HL-60/S4 treated with phorbol 12-myristate 13-acetate at 8.2 ng/mL for 4 days and 3 days (cell line): ENCODE data around the gene GALNS.
"Not testable (repeated sequence)": the region's sequence is repeated elsewhere in the genome, so short reads cannot be mapped to it uniquely, and the experiment has no call there.

ENCODE experiments used
- in situ Hi-C: fragments of 300-500 bp; cut with MboI; formaldehyde crosslinking; loops from 2 replicates; pipeline ENCODE4 v1.15.0; 2022; ENCODE audit warnings: low sequenced_read_pairs

GALNS gene, protein sequence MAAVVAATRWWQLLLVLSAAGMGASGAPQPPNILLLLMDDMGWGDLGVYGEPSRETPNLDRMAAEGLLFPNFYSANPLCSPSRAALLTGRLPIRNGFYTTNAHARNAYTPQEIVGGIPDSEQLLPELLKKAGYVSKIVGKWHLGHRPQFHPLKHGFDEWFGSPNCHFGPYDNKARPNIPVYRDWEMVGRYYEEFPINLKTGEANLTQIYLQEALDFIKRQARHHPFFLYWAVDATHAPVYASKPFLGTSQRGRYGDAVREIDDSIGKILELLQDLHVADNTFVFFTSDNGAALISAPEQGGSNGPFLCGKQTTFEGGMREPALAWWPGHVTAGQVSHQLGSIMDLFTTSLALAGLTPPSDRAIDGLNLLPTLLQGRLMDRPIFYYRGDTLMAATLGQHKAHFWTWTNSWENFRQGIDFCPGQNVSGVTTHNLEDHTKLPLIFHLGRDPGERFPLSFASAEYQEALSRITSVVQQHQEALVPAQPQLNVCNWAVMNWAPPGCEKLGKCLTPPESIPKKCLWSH

DNA sequence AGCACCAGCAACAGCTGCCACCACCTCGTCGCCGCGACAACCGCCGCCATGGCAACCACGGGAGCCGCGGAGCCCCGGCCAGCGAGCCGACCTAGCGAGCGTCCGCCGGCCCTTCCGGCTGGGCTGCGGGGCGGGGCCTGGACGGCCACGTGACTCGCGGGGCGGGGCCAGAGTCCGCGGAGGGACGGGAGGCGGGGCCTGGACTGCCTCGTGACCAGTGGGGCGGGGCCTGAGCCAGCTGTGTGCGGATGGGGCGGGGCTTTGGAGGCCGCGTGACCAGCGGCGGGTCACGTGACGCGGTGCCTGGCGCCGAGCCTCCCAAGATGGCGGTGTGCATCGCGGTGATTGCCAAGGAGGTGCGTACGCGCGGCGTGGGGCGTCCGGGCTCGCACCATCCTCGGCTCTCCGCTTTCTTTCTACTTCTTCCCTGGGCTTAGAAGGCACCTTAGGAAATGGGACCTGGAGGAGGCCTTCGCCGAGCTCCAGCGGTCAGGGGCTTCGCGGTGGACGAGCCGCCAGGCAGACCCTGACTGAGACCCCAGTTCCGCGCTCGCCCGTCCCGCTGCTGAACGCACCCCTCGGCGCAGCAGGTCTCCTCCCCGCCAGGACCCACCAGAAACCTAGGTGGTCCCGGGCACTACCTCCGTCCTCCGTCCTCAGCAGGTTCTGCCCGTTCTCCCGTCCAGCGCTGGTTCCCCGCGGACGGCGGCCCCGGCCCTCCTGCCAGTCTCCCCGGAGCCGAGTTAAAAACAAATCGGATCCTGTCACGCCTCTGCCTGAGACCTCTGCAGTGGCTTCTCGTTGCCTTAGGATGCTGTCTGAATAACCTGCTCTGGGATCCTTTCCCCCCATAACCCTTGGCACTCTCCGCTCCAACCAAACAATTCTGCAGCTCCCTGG lies at the start of gene GALNS, which contains the start of gene TRAPPC2L:
Gene GALNS (minus strand): TSS at position 120 of the 900 bp plus-strand sequence. CDS start 70 bp downstream, at position 50.
Gene TRAPPC2L (plus strand): TSS at position 300 of the 900 bp plus-strand sequence. CDS start 24 bp downstream, at position 324.
- in situ Hi-C loops = no loop called here

DNA sequence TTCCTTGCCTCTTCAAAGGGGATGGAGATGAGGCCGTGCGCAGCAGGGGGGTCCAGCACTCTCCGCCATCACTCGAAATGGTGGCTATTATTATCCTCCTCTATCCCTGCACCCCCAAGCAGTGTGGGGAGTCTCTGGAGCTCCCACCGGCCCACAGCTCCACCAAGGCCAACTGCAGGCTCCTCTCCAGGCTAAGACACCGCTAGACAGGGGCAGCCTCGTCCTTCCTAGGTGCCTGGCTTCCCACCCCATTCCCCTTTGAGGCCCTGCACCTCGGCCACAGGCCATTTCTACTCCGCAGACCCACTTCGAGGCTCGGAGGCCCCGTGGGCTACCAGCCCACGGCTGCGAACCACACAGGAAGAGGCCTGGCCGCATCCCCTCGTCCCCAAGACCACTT lies 49.3 kb upstream of the GALNS start:
- in situ Hi-C loops = no loop called here

DNA sequence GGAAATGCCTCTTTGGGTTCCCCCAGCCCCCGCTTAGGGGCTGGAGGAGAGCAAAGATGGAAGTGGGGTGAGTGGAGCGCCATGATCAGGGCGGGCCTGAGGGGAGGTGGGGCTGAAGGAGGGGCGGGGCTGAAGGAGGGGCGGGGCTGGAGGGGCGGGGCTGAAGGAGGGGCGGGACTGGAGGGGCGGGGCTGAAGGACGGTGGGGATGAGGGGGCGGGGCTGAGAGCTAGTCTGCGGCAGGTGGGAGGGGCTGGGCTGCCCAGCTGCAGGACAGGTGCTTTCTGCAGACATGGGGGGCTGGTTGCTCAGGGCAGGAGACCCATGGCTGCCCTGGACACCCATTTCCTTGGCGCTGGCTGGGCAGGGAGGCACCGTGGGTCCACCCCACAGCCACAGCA lies 48.8 kb upstream of the GALNS start:
- in situ Hi-C loops = no loop called here

DNA sequence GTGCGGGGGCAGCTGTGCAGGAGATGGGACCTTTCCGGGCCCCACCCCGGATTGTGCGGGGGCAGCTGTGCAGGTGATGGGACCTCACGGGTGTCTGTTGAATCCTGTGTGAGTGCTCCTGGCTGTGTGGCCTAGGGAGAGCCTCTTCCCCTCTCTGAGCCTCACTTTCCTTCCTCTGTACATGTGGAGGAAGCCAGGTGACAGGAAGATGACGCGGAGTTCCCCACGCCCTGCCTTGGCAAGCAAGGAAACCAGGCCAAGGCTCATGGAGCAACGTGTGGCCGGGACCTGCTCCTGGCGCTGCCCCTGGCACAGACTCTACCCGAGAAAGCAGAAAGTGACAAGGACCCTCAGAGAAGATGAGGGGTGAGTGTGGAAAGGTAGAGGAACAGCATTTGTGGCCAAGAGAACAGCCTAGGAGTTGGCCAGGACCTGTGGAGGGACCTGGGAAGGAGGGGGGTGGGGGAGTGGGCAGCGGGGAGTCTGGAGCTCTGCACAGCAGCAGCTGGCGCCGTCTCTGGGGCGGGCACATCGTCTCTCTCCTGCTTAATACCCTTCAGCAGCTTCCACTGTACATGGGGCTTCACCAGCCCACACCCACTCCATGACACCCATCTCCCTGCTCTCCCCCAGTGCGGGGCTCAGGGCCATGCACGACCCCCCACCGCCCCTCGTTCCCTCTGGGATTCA lies 48.1 kb upstream of the GALNS start:
- in situ Hi-C loops = no loop called here

DNA sequence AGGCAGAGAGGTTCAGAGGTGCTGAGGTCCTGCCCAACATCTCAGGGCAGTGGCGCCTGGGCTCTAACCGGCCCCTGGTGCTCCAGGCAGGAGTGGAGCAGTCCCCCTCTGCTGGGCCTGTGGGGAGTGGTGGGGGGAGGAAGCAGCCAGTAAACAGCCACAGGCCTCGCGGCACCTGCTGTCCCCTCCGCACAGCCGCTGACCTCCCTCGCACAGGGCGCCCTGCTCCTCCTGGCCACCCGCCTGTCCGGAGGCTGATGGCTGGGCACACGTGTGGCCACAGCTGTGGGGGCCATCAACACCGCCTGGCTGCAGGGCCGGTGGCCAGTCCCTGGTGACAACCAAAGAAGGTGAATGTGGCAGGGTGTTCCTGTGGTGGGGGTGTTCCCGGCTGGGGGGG lies 46.5 kb upstream of the GALNS start:
- in situ Hi-C loops = no loop called here

DNA sequence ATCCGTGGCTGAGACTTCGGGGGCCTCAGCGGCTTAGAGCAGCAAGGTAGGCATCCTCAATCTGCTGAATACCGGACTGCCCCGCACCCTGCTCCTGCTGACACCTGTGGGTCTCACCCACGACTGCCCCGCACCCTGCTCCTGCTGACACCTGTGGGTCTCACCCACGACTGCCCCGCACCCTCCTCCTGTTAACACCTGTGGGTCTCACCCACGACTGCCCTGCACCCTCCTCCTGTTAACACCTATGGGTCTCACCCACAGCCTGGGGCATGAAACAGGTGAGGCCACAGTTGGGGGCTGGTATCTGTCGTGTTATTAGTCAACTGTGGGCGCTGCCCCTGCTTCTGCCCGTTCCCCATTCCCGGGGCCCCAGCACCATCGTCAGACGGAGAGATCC lies 46.0 kb upstream of the GALNS start:
- in situ Hi-C loops = no loop called here

DNA sequence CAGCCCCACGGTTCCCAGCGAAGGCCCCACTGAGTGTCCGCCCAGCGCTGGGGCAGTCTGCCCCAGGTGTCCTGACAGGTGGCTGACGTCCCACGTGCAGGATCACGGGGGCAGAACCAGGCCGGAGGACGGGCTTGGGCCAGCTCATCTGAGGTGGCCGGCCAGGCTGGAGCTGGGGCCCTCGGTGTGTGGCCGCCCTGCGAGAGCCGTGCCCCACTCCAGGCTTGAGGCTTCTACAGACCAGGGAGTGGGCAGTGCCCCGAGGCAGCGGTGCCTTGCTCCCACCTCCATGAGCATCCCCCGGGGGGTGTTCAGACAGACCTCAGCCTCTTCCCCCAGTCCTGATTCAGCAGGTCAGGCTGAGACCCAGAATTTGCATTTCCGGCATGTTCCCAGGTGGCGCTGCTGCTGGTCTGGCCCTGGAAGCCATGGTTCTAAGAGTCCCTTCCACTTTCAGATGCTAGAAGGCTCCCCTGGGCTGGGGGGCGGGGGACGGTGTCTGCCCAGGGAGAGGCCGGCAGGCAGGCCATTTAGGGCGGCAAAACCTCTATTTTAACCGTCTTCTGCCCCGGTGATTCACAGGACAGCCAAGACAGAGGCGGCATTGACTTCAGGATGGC lies 45.1 kb upstream of the GALNS start:
- in situ Hi-C loops = no loop called here

DNA sequence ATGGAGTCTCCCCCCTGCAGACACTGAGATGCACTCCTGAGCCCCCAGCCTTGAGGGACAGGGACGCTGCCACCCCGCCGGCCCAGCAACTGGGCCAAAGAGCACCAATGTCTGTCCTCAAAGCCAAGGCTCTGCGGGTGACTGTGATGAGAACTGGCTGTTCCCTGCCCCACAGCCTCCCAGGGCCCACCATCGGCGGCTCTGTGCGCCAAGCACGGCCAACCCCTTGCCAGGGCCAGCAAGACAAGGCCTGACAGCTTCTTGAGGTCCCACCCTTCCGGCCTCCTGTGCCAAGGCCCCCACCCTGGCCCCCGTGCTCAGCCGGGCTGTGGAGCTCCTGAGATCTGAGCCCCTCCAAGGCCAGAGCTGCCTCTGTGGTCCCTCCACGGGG lies 43.9 kb upstream of the GALNS start:
- in situ Hi-C loops = no loop called here

DNA sequence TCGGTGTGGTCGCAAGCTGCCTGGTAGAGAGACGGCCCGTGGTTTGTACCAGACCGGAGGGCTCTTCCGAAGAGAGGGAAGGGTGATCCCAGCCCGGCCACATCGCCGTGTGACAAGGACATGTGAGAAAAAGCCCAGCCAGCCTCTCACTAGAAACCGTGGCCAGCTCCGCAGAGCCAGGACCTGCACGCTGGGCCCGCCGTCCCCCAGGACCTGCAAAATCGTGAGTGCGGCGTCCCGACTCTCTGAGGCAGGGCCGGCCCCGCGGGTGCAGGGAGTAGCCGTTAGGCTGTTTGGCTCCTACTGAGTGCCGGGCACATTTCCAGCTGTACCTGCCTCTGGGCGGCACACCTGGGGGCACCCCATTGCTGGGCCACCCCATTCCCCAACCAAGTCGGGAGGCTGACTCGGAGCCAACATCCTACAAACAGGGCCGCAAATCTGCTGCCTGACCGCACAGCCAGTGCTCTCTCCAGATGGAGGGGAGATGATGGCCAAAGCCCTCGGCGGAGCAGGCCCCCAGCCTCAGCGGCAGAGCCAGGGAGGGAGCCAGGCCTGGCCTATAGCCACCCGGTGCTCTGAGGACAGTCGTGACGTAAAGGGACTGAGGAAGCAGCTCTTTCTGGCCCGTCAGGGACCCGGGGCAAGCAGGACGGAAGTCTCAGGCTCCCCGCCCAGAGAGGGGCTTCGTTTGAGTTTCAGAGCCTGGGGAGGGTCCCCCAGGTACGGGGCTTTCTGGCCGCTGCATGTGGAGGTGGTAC lies 43.3 kb upstream of the GALNS start:
- in situ Hi-C loops = no loop called here

DNA sequence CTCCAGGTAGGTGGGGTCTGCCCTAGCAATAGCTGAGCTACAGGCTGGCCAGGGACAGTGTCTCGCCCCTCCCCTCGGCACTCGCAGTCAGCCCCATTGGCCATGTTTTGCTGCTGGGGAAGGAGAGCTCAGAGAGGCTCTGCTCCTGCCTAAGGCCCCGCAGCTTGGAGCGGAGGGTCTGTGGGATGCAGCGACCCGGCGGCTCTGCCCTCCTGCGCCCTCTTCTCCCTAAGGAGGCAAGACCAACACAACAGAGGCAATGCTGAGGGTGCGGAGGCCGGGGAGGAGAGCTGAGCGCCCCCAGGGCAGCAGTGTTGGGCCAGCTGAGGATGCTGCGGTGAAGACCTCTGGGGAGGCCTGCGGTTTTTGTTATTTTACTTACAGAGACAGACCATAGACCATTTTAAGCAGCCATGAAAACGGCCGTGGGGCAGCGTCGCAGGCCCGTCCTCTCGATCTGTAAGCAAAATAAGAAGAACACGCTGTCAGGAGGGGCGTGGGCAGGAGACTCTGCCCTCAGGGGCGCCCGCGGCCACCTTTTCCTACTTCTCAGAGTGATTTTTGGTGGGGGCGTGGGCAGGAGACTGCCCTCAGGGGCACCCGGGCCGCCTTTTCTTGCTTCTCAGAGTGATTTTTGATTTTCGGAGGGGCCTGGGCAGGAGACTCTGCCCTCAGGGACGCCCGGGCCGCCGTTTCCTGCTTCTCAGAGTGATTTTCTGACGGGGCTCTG lies 41.1 kb upstream of the GALNS start:
- in situ Hi-C loops = no loop called here

DNA sequence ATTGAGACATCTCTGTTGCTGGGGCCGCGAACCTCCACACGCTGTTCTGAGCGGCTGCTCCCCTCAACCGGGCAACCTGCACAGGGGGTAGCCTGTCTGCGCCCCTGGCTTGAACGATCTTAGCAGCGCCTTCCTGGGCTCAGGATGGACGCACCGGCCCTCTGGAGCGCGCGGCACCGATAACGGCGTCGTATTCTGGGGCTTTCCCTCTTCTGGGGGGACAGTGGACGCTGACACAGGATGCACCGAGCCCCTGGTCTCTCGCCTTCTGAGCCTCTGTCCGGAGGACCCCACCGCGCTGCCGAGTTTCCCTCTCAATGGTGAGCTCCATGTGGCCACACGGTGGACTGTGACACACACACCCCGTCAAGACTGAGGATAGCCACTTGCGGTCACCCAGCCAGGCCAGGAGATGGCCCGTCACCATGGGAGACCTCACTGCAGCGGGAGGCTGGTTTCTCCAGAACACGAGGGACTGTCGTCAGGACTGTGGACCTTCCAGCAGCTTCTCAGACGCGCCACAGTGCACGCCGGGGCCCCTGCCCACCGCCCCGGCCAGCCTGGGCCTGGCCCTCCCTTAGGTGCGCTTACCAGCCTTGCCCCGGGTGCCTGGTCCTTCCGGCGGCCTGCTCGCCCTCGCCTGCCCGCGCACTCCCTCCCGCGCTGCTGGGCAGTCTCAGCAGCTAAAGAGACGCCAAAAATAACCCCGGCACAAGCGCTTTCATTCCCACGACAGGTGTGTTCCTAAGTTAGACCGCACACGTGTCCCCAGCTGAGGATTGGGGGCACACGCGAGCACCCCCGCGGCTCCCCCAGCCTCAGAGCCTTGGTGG lies 39.7 kb upstream of the GALNS start:
- in situ Hi-C loops = no loop called here

DNA sequence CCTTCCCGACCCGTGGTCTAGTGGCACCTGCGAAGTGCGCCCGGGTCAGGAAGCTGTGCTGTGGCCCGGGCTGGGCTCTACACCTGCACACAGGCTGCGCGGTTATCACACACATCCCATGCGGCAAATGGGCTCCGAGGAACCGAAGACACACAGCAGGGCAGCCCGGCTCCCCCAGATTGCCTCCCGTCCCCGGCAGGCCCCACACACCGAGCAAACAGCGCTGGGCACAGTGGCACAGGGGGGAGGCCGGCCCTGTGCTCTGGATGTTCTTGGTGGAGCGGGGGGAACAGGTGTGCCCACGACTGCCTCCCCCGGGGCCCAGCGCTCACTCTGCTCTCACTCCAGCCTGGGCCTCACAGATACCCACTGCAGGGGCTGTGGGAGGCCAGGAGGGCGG lies 38.6 kb upstream of the GALNS start:
- in situ Hi-C loops = no loop called here

DNA sequence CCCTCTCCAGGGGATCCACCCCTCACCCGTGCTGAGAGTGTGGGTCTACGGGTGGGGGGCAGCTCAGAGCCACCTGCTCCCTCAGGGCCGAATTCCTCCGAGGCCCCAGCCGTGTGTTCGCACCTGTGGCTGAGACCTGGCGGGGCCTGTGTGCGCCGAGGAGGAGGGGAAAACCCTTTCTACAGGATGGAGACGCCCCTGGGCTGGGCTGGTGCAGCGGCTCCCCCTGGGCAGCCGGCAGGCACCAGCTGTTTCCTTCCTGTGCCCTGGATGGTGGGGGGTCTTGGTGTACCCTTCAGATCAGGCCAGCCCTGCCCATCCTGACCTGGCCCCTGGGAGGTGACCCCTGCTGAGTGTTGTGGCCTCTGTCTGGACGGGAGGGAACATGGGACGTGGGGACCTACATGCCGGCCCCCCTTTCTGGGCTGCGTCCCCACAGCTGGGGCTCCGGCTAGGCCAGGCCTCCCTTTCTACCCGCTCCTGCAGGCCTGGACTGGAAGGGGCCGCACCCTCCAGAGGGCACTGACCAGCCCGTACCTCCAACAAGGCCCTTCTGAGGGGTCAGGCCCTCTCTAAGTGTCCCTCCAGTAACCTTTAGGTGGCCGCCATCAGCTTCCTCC lies 38.0 kb upstream of the GALNS start:
- in situ Hi-C loops = no loop called here

DNA sequence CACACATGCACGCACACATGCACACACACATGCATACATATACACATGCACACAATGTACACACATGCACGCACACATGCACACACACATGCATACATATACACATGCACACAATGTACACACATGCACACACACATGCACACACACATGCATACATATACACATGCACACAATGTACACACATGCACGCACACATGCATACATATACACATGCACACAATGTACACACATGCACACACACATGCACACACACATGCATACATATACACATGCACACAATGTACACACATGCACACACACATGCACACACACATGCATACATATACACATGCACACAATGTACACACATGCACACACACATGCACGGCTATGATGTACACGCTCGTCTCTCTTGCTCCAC lies 37.5 kb upstream of the GALNS start:
- in situ Hi-C loops = not testable (repeated sequence)

DNA sequence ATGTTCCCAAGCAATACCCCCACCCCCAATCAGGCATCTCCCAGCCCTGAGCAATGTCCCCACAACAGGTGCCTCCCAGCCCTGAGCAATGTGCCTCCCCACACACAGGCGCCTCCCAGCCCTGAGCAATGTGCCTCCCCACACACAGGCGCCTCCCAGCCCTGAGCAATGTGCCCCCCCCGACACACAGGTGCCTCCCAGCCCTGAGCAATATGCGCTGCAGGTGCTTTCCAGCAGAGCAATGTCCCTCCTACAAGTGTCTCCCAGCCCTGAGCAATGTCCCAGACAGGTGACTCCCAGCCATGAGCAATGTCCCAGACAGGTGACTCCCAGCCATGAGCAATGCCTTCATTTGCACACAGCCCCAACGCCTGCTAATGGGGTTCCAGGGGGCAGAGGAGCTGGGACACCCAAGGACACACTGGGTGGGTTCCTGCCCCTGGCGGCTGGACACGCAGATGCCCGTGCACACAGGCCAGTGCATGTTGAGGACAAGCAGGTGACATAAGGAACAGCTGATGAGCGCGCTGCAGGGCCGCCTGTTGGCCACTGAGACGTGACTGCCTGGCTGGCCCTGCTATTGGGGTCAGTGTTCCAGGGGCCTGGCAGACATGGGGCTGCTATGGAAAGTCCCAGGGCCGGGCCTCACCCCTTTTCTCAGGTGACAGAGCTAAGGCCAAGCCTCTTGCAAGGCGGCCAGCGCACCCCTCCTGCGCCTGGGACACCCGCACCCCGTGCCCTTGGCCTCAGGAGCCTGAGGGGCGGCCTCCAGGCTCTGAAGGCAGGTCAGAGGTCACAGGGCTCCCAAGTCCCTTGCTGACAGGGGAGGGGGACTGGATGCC lies 36.6 kb upstream of the GALNS start:
- in situ Hi-C loops = no loop called here

DNA sequence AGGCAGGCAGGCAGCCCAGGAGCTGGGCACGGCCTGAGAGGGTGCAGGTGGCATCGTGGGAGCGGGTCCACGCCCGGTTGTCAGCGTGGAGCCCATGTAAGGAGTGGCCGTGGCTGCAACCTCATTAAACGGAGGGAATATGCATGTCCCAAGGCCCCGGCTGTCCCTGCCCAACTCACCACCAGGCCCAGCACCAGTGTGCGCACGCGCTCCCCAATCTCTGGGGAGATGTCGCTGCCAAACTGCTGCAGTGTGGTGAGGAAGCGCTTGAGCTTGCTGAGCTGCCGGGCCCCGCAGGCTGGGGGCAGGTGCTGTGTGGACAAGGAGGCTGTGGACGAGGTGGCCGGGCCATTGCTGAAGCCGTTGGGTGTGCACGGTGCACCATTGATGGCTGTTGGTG lies 35.3 kb upstream of the GALNS start:
- in situ Hi-C loops = no loop called here

DNA sequence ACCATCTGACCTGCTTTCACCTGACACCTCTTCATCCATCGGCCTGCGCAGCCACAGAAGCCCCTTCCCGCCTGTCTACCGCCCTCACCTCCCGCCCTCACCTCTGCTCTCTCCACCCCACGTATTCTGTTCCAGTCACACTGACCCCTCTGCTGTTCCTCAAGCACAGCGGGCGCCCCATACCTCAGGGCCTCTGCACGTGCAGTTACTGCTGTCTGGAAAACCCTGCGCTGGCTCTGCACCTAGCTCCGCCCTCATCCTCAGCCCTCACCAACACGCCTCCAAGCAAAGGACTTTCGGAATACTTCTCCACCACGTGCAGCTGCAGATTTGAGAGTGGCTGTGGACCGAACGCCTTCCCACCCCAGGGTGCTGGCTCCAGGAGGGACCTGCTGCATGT lies 34.3 kb upstream of the GALNS start:
- in situ Hi-C loops = no loop called here
